HEK293 (cell line): Measurements from ENCODE around the gene IGF1R.

Source experiments
- CTCF ChIP-seq: fragments of 450-650 bp; formaldehyde crosslinking; IDR thresholded peaks from 2 replicates; pipeline ENCODE4 v1.5.1; 2016; ENCODE audit warnings: missing biosample characterization, missing genetic modification characterization
- SP2 ChIP-seq: fragments of 450-650 bp; formaldehyde crosslinking; IDR thresholded peaks from 2 replicates; pipeline ENCODE4 v1.5.1; 2016; ENCODE audit warnings: missing biosample characterization, missing genetic modification characterization
- ZBTB17 ChIP-seq: fragments of 450-650 bp; formaldehyde crosslinking; IDR thresholded peaks from 2 replicates; pipeline ENCODE4 v1.5.1; 2016; ENCODE audit warnings: missing biosample characterization, missing genetic modification characterization
- ZEB2 ChIP-seq: fragments of 450-650 bp; formaldehyde crosslinking; IDR thresholded peaks from 2 replicates; pipeline ENCODE4 v1.5.1; 2016; ENCODE audit warnings: missing biosample characterization, missing genetic modification characterization
- ZNF23 ChIP-seq: fragments of 450-650 bp; formaldehyde crosslinking; IDR thresholded peaks from 2 replicates; pipeline ENCODE4 v1.5.1; 2016; ENCODE audit warnings: missing biosample characterization, missing genetic modification characterization, borderline replicate concordance
- ZNF350 ChIP-seq: fragments of 450-650 bp; formaldehyde crosslinking; IDR thresholded peaks from 2 replicates; pipeline ENCODE4 v1.5.0; 2017; ENCODE audit warnings: missing biosample characterization, mild to moderate bottlenecking, missing genetic modification characterization
- ZNF76 ChIP-seq: fragments of 450-650 bp; formaldehyde crosslinking; IDR thresholded peaks from 2 replicates; pipeline ENCODE4; 2016; ENCODE audit warnings: low read depth, missing biosample characterization, missing genetic modification characterization, borderline replicate concordance

GRCh38 chr15:98713585-98714001 lies 65.3 kb downstream of the IGF1R start:
- TF ChIP-seq ZNF23 (tag by site-specific recombination) (no peak), SP2 (tag by site-specific recombination) (no peak), CTCF (tag by site-specific recombination) (no peak), ZNF350 (tag by site-specific recombination) (no peak), ZNF76 (no peak), ZEB2 (tag by site-specific recombination) (no peak), ZBTB17 (tag by site-specific recombination) (no peak)
